Ascending aorta (tissue), 2 donors: ENCODE measurements around the gene KLHL12. TPM values are rescaled to one million over a fixed set of nuclear protein-coding genes. Genes with fewer than 3 reads are reported as not detected.

Source experiments
- DNase-seq, 2 donors: peaks; one replicate each; pipeline ENCODE4 v3.0.0-alpha.2; 2019; ENCODE audit warnings: low spot score in 2 of 2
- H3K27ac ChIP-seq, 2 donors: fragments of 200-600 bp; sonication (generic); one replicate each; pipeline ENCODE4 v1.5.1; 2016 to 2017; ENCODE audit warnings: mild to moderate bottlenecking in 1 of 2
- H3K27me3 ChIP-seq: fragments of 200-600 bp; sonication (generic); one replicate; pipeline ENCODE4 v1.5.1; 2017
- H3K36me3 ChIP-seq, 2 donors: fragments of 200-600 bp; sonication (generic); one replicate each; pipeline ENCODE4 v1.5.1; 2016
- H3K4me1 ChIP-seq, 2 donors: fragments of 200-600 bp; sonication (generic); one replicate each; pipeline ENCODE4 v1.5.1; 2016 to 2017; ENCODE audit warnings: mild to moderate bottlenecking in 1 of 2
- H3K4me3 ChIP-seq, 2 donors: fragments of 200-600 bp; sonication (generic); one replicate each; pipeline ENCODE4 v1.5.1; 2016 to 2017; ENCODE audit warnings: mild to moderate bottlenecking in 1 of 2
- H3K9me3 ChIP-seq, 2 donors: fragments of 200-600 bp; sonication (generic); one replicate each; pipeline ENCODE4 v1.5.1; 2016
- CTCF ChIP-seq, 3 experiments: fragments of 200-600 bp in 2 of 3; fragments of 450-650 bp in 1 of 3; sonication (generic) in 2 of 3; IDR thresholded peaks; one replicate each; pipeline ENCODE4 v1.5.1; 2016 to 2019; ENCODE audit warnings: antibody characterized with exemption in 3 of 3, mild to moderate bottlenecking in 1 of 3, moderate library complexity in 1 of 3
- intact Hi-C: fragments of 100-400 bp; cut with DNase I; formaldehyde crosslinking; loops from one replicate; pipeline ENCODE4 v1.15.1; 2023
- total RNA-seq: library from RNA; depleted of rRNA; stranded (reverse); fragments of >200 nt; gene quantifications from one replicate; pipeline ENCODE4 v1.1.0, GENCODE V29; 2016

Gene KLHL12
- total RNA-seq, result 17.8 TPM

- no peaks in the 10 kb centered on the region for H3K27me3 ChIP-seq
- H3K9me3 ChIP-seq, result no peaks in the 10 kb centered on the region
- intact Hi-C loops, result loop anchor here (1.0 kb wide), 4 partner anchors 31 to 80 kb away; partner anchors contain the start of genes ADIPOR1, CYB5R1, RABIF and TMEM183A
- peak within 1 kb of the TSS; percentile 73 to 84 for H3K4me3 ChIP-seq
- H3K36me3 ChIP-seq, result peaks cover 0 to 3% of the 10 kb centered on the region in 2 donors
- H3K27ac ChIP-seq, result peak within 1 kb of the TSS; percentile 92 to 95
- DNase-seq, result peak; percentile 72 to 98
- H3K4me1 ChIP-seq, result peaks cover 0 to 3% of the 10 kb centered on the region in 2 donors
- TF ChIP-seq CTCF (IDR thresholded peaks at IDR 0.05), result peak; percentile 46 to 65 (median 54)
These were observed at the start of gene KLHL12 for GRCh38 chr1:202926581-202927491. Gene KLHL12 (minus strand): TSS chr1:202927234. CDS start chr1:202925162, 2,072 bp downstream.

- DNase-seq, result no peak
- H3K27ac ChIP-seq, result no peak overlapping the region
- H3K9me3 ChIP-seq, result no peaks in the 10 kb centered on the region
- intact Hi-C loops, result no loop called here
- H3K4me1 ChIP-seq, result no peaks in the 10 kb centered on the region
- TF ChIP-seq CTCF (IDR thresholded peaks at IDR 0.05), result no peak
- H3K4me3 ChIP-seq, result no peak overlapping the region
- no peaks in the 10 kb centered on the region for H3K27me3 ChIP-seq
- no peaks in the 10 kb centered on the region for H3K36me3 ChIP-seq
These were observed 49.6 kb upstream of the KLHL12 start for GRCh38 chr1:202976633-202977032.

- no peak for DNase-seq
- H3K27ac ChIP-seq, result no peak overlapping the region
- intact Hi-C loops, result no loop called here
- TF ChIP-seq CTCF (IDR thresholded peaks at IDR 0.05), result no peak
- H3K27me3 ChIP-seq, result no peaks in the 10 kb centered on the region
- no peaks in the 10 kb centered on the region for H3K36me3 ChIP-seq
- H3K4me1 ChIP-seq, result no peaks in the 10 kb centered on the region
- H3K9me3 ChIP-seq, result no peaks in the 10 kb centered on the region
- H3K4me3 ChIP-seq, result no peak overlapping the region
These were observed 47.8 kb upstream of the KLHL12 start for GRCh38 chr1:202974856-202975255.

- intact Hi-C loops, result no loop called here
- H3K9me3 ChIP-seq, result no peaks in the 10 kb centered on the region
- H3K27me3 ChIP-seq, result no peaks in the 10 kb centered on the region
- TF ChIP-seq CTCF (IDR thresholded peaks at IDR 0.05), result no peak
- peaks cover 0 to 9% of the 10 kb centered on the region in 2 donors for H3K4me1 ChIP-seq
- H3K36me3 ChIP-seq, result no peaks in the 10 kb centered on the region
- H3K27ac ChIP-seq, result no peak overlapping the region
- no peak overlapping the region for H3K4me3 ChIP-seq
- DNase-seq, result no peak
These were observed 45.0 kb upstream of the KLHL12 start for GRCh38 chr1:202972046-202972445.

GRCh38 chr1:202968895-202969295 lies 41.9 kb upstream of the KLHL12 start:
- Histone ChIP-seq H3K36me3 (peaks cover 0 to 8% of the 10 kb centered on the region in 2 donors), H3K27ac (peak overlapping the region; percentile 94 to 99), H3K9me3 (no peaks in the 10 kb centered on the region), H3K27me3 (no peaks in the 10 kb centered on the region), H3K4me3 (peak overlapping the region in 1 of 2 donors; percentile 99), H3K4me1 (peaks cover 4 to 19% of the 10 kb centered on the region in 2 donors)
- intact Hi-C loops, result loop anchor here (5.0 kb wide), 1 partner anchor 107 kb away; no protein-coding TSS in a partner anchor
- TF ChIP-seq CTCF (IDR thresholded peaks at IDR 0.05), result peak; percentile 42 to 54 (median 46)
- peak; percentile 41 to 76 for DNase-seq
